Measurements from ENCODE around the gene KCNC1.

KCNC1 gene

GRCh38 chr11:17776212-17776875 is 41.8 kb downstream of the KCNC1 start:
- no peak for DNase-seq

- DNase-seq, result no peak
Measured at GRCh38 chr11:17777086-17777737, 42.6 kb downstream of the KCNC1 start.

DNA sequence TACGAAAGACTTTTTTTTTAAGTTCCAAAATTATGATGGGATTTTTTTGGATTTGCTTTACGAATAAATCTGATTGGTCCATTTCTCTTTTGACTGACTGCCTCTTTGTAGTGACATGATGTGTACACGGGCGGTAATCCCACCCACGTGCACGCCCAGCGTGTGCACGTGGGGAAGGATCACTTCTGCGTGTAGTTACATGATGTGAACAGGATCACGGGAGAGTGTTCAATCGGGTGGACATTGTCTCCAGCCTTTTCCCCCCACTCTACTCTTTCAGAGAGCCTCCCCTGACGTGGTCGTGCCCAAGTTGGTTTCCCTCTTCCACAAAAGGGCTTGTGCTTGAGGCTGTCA is 43.1 kb downstream of the KCNC1 start:
- DNase-seq, result no peak

DNA sequence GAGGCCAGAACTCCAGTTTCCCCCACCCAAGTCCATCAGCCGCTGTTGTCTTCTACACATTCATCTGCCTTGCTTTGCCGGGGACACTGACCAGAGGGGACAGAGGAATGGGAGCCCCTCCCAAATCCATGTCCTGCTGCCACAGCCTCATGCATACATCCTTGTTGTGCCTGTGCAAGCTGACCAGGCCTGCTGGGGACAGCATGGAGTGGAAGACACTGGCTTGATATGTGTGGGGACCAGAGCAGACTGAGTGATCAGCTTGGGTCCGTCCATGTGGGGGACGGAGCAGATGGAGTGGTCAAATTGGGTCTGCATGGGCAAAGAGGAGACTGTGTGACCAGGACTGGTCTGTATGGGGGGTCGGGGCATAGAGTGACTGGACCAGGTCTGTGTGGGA is 43.8 kb downstream of the KCNC1 start:
- no peak for DNase-seq

- DNase-seq, result no peak
Measured at GRCh38 chr11:17778956-17779860, 44.6 kb downstream of the KCNC1 start.

GRCh38 chr11:17779861-17780594 is 45.4 kb downstream of the KCNC1 start:
- no peak for DNase-seq

DNA sequence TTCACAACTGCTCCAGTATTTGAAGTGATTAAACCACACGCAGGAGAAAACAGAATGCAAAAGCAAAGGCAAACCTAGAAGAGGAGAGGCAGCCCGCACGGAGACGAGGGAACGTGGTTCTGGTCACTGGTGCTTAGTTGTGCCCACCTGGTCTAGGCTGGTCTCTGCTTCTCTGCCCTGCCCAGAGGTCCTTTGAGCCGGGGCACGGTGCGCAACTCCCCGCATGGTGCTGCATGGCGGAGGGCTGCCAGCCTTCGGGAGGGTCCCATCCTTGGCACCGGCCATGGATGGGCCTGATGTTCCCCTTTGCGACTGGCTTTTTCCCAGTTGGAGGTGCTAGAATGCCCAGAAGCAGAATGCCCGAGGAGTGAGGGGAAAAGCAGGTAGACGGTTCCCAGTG is 46.1 kb downstream of the KCNC1 start:
- no peak for DNase-seq

- DNase-seq, result no peak
Measured at GRCh38 chr11:17781221-17781620, 46.6 kb downstream of the KCNC1 start.

DNA sequence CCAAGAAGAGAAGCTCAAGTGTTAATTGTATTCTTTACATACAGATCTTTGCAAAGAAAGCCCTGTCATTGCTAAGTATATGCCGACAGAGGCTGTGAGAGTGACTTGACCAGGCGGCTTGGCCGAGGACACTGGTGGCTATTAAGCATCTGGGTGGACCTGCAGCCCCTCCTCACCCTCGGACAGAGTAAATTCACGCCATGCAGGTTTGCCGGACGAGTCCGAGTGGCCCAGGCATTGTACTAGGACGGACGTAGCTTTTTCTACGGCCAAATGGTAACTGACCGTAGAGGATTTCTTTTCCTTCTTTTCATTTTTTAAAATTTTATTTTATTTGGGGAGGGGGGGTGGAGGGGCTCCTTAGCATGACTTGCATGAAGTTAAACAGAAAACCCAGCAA is 47.0 kb downstream of the KCNC1 start:
- DNase-seq, result no peak

DNA sequence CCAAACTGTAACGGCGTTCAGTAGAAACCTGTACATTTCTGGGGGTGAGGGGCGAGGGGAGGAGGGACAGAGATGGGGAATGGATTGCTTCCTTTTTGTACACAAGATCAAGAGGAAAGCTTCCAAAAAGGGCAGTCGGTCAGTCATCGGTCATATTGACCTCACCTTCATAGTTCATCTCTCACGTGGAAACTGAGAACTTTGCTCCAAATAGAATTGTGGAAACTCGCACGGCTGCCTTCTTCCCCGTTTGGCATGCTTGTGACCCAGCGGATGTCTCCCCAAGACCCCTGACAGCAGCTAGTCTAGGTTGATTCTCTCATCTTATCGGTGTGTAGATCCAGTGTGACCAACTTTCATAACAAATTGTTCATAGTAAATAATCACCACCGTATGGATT is 47.6 kb downstream of the KCNC1 start:
- no peak for DNase-seq

DNA sequence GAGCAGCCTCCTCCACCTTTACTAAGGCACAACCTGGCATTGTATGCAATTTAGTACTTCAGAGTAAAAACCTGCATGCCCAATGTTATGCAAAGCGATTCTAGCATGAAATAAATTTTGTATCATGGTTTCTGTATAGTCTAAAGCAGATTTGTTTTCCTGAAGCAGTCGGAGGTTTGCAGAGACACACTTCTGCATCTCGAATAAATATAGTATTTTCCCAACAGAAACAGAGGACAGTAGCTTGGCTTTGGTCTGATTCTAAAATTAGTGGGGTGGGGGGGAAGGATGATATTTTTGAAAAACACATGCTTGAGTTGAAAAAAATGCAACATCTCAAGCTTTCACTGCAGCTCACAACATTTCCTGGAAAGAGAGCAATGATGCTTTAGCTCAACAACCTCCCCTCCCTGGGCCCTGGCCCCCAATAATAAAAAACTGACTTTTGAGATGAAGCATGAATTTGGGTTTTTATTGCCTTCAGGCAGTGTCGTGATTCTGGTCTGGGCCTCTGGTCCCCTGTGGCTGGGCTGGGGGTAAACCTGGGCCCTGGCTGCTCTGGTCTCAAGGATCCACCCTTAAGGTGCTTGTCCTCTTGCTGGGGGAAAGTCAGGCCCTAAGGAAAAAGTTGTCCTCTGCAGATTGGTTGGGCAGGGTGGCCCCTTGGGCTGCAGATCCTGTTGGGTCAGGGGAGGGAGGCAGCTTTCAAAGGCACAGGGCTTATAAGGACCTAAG is 48.2 kb downstream of the KCNC1 start:
- DNase-seq, result no peak

GRCh38 chr11:17783878-17784277 is 49.3 kb downstream of the KCNC1 start:
- DNase-seq, result no peak

DNA sequence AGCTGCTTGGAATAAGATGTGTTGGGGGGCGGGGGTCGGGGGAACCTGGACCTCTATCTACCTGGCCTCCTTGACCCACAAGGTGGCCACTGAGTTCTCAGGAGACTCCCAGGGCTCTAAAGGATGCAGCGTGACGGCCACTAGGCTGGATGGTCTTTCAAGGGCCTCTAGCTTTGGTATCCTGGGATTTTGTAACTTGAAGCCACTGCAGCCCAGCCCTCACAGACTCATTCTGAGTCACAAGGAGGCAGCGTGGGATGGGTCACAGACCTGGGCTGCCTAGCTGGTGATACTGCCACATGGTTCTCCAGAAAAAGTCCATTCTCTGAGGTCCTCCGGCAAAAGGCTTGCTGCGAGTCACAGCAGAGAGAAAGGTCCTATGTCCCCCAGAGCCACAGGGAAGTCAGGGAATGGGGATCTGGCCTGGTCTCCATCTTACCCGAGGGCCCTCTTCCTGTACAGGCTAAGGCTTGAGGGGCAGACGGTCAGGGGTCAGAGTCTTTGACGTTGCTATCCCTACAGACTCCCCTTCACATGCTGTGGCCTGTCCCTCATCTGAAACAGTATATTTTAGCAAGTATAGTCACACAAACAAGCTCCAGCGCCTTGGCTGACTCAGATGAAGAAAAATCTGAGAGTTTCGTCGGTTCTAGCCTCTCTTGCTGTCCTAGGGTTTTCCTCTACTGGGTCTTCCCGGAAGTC is 52.4 kb downstream of the KCNC1 start:
- no peak for DNase-seq

GRCh38 chr11:17788084-17788483 is 53.5 kb downstream of the KCNC1 start:
- no peak for DNase-seq

- no peak for DNase-seq
Measured at GRCh38 chr11:17790453-17790852, 55.9 kb downstream of the KCNC1 start.

GRCh38 chr11:17791144-17791543 is 56.6 kb downstream of the KCNC1 start:
- no peak for DNase-seq

DNA sequence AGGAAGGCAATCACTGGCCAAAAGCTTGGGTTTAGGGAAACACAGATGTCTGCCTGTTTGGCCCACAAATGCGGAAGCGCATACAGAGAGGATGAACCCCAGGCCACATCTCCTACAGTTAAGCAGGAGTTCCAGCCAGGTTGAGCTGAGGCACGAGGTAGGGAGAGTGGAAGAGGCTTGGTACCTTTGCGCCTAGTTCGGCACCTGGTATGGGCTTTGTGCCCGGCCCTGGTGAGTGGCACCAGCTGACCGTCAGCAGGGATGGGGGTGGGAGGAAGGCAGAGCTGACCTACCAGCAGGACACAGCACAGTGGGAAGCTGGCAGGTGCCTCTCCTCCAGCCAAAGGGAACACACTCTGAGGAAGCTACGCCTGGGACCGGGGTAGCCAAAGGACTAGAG is 57.6 kb downstream of the KCNC1 start:
- DNase-seq, result no peak

- no peak for DNase-seq
Measured at GRCh38 chr11:17793642-17794170, 59.1 kb downstream of the KCNC1 start.

GRCh38 chr11:17794981-17795380 is 60.4 kb downstream of the KCNC1 start:
- DNase-seq, result no peak

GRCh38 chr11:17796154-17796553 is 61.6 kb downstream of the KCNC1 start:
- no peak for DNase-seq

DNA sequence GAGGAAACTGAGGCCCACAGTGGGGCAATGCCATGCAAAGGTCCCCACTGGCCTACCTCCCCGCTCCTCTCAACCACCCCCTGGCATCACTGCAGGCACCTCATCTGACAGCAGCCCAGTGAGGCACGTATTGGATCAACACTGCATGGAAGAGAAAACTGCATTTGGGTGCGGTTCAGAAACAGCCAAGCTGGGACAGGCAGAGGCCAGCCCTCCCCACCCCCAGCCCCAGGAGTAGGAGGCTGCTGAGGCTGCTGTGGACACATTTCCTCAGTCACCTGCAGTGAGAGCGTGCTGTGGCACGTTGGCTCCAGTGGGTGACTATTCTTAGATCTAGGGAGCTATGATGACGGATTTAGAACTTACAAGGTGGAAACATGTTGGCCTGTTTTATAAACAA is 63.7 kb downstream of the KCNC1 start:
- no peak for DNase-seq

DNA sequence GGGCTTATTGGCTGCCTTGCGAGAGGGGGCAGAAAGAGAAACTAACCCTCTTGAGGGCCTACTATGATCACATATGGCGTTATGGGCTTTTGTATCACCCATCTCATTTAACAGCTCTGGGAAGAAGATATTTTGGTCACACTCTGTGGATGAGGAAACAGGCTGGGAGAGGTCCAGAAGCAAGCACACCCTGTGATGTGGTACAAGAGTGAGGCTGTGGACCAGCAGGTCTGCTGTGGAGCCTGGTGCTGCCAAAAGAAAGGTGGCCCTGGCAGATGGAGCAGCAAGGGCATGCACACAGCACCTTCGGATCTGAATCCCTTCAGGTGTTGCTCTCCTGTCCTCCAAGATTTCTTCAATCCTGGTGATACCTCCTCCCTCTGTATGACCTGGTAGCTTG is 64.1 kb downstream of the KCNC1 start:
- DNase-seq, result no peak

Data from stimulated activated naive CD4-positive, alpha-beta T cell (primary cell).